ENCODE data around the gene DPF3. TPM values are rescaled to one million over a fixed set of nuclear protein-coding genes. Genes with fewer than 3 reads are reported as not detected.

The DPF3 gene
- total and polyA plus RNA-seq, 9 of the 15 experiments (the other 6 are each of a cell fraction or from before 2014, with no cell fraction given): 0.21 to 4.9 (median 1.2) TPM

GRCh38 chr14:72925171-72925759 is 31.4 kb upstream of the DPF3 start (continued):
- TF ChIP-seq, protein P1, sequence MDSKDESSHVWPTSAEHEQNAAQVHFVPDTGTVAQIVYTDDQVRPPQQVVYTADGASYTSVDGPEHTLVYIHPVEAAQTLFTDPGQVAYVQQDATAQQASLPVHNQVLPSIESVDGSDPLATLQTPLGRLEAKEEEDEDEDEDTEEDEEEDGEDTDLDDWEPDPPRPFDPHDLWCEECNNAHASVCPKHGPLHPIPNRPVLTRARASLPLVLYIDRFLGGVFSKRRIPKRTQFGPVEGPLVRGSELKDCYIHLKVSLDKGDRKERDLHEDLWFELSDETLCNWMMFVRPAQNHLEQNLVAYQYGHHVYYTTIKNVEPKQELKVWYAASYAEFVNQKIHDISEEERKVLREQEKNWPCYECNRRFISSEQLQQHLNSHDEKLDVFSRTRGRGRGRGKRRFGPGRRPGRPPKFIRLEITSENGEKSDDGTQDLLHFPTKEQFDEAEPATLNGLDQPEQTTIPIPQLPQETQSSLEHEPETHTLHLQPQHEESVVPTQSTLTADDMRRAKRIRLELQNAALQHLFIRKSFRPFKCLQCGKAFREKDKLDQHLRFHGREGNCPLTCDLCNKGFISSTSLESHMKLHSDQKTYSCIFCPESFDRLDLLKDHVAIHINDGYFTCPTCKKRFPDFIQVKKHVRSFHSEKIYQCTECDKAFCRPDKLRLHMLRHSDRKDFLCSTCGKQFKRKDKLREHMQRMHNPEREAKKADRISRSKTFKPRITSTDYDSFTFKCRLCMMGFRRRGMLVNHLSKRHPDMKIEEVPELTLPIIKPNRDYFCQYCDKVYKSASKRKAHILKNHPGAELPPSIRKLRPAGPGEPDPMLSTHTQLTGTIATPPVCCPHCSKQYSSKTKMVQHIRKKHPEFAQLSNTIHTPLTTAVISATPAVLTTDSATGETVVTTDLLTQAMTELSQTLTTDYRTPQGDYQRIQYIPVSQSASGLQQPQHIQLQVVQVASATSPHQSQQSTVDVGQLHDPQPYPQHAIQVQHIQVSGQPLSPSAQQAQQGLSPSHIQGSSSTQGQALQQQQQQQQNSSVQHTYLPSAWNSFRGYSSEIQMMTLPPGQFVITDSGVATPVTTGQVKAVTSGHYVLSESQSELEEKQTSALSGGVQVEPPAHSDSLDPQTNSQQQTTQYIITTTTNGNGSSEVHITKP (IDR thresholded peaks at IDR 0.05; ENCODE audit: partially characterized antibody): peak; percentile 51
- TF ChIP-seq RFX1 (IDR thresholded peaks at IDR 0.05) (no peak), NFE2 (IDR thresholded peaks at IDR 0.05; ENCODE audit: low read depth) (peak; percentile 83), HDAC1 (IDR thresholded peaks at IDR 0.05) (no peak), BRD4 (IDR thresholded peaks at IDR 0.05) (peak; percentile 81; the same call in 1 of the 2 replicates), ZBTB12 (CRISPR knock-in tag; IDR thresholded peaks at IDR 0.05) (0 out of 2 replicates have a peak, but pooled peaks have one; percentile 2), REST (IDR thresholded peaks at IDR 0.05; ENCODE audit: borderline replicate concordance) (peak; percentile 98), REST (CRISPR knock-in tag; IDR thresholded peaks at IDR 0.05; ENCODE audit: low read depth) (no peak), TAF1 (IDR thresholded peaks at IDR 0.05; ENCODE audit: control insufficient read depth, extremely low read depth, insufficient read depth, low read length, severe bottlenecking) (peak; percentile 43), ZKSCAN8 (CRISPR knock-in tag; IDR thresholded peaks at IDR 0.05) (no peak), CREB5 (CRISPR knock-in tag; IDR thresholded peaks at IDR 0.05) (no peak), ZSCAN29 (IDR thresholded peaks at IDR 0.05) (no peak), DLX4 (CRISPR knock-in tag; IDR thresholded peaks at IDR 0.05) (no peak)

Measured in K562 (cell line).